ENCODE measurements around the gene BTN2A1. TPM values are rescaled to one million over a fixed set of nuclear protein-coding genes. Genes with fewer than 3 reads are reported as not detected.
A peak's percentile ranks its signal among the peaks of the same experiment; 100 is the strongest.

The BTN2A1 gene
- total and polyA plus RNA-seq, 10 of the 15 experiments (the other 5 are each of a cell fraction or from before 2014, with no cell fraction given): 8.2 to 28.0 (median 15.8) TPM

- CTCF ChIA-PET: interaction anchor here (0.6 to 1.3 kb wide), 4 partner anchors 11 to 1372 kb away, joined by 3 to 4 read pairs (median 3); no protein-coding TSS in a partner anchor
- Histone ChIP-seq H3K4me2 (ENCODE audit: control insufficient read depth, insufficient read depth) (peak overlapping the region; percentile 83), H2AFZ (ENCODE audit: control insufficient read depth, low read depth, low read length) (peak overlapping the region; percentile 76; the same call in 1 of the 2 replicates), H4K20me1 (ENCODE audit: control insufficient read depth, insufficient read depth) (no peaks in the 10 kb centered on the region), H3K27me3 (replicated peaks in 1 of 2; ENCODE audit: control insufficient read depth in 2 of 2, insufficient read depth in 2 of 2, low read length in 1 of 2) (no peaks in the 10 kb centered on the region; a peak in 1 of 4 replicates), H3K9me3 (replicated peaks; ENCODE audit: control insufficient read depth, insufficient read depth, low read length) (no peaks in the 10 kb centered on the region), H3K4me1 (ENCODE audit: control insufficient read depth, insufficient read depth, low read length) (peaks cover 11% of the 10 kb centered on the region; the same call in 1 of the 2 replicates), H3K36me3 (ENCODE audit: control insufficient read depth in 2 of 2, insufficient read depth in 2 of 2, low read length in 1 of 2) (no peaks in the 10 kb centered on the region), H3K9ac (ENCODE audit: control insufficient read depth, insufficient read depth, low read length) (no peak overlapping the region), H3K27ac (ENCODE audit: control insufficient read depth, insufficient read depth) (no peak overlapping the region), H3K79me2 (ENCODE audit: control insufficient read depth, insufficient read depth, low read length) (no peaks in the 10 kb centered on the region), H3K4me3 (peak overlapping the region; percentile 33; the same call in 1 of the 2 replicates)
- ATAC-seq: peak; percentile 93
- no TSS peak for BruUV-seq (replicated peaks)
- in situ Hi-C loops (cut with MboI) (no loop called here), intact Hi-C loops (cut with micrococcal nuclease; ENCODE audit: unreplicated experiment) (no loop called here)
- SMC1A ChIA-PET (ENCODE audit: uncharacterized antibody, unreplicated experiment): interaction anchor here (0.7 to 2.6 kb wide), 8 partner anchors 16 to 378 kb away, joined by 3 to 11 read pairs (median 4); a partner anchor contains a TSS
- peak; percentile 44 for FAIRE-seq
- peak; percentile 25 for DNase-seq (ENCODE audit: low read depth, low spot score)
- RAD21 ChIA-PET (ENCODE audit: unreplicated experiment): interaction anchor here (1.0 to 1.2 kb wide), 3 partner anchors 31 to 157 kb away, joined by 3 read pairs; no protein-coding TSS in a partner anchor
- POLR2A ChIA-PET: interaction anchor here (0.5 to 0.9 kb wide), 2 partner anchors 17 to 326 kb away, joined by 3 to 5 read pairs; no protein-coding TSS in a partner anchor
- TF ChIP-seq HDAC2 (IDR thresholded peaks at IDR 0.05) (no peak), SUPT20H (IDR thresholded peaks at IDR 0.05; ENCODE audit: borderline replicate concordance, control insufficient read depth, low read depth, low read length) (no peak), SMAD1 (IDR thresholded peaks at IDR 0.05; ENCODE audit: low read depth, partially characterized antibody) (no peak), ATF2 (IDR thresholded peaks at IDR 0.05; ENCODE audit: low read length) (no peak), BMI1 (IDR thresholded peaks at IDR 0.05; ENCODE audit: borderline replicate concordance) (no peak), NBN (IDR thresholded peaks at IDR 0.05) (no peak), PRDM15 (CRISPR knock-in tag; IDR thresholded peaks at IDR 0.05) (no peak), CEBPB (IDR thresholded peaks at IDR 0.05; ENCODE audit: borderline replicate concordance in 1 of 2, low read depth in 2 of 2, low read length in 2 of 2) (no peak), NR2C2 (IDR thresholded peaks at IDR 0.05; ENCODE audit: borderline replicate concordance, control insufficient read depth, insufficient read length, low read depth) (no peak), ZSCAN29 (IDR thresholded peaks at IDR 0.05) (no peak), ZNF384 (IDR thresholded peaks at IDR 0.05; ENCODE audit: borderline replicate concordance, low read depth, low read length) (no peak), POLR2AphosphoS2 (IDR thresholded peaks at IDR 0.05; ENCODE audit: low read depth, low read length) (no peak), ESRRA (IDR thresholded peaks at IDR 0.05; ENCODE audit: low read length) (no peak), USF2 (IDR thresholded peaks at IDR 0.05; ENCODE audit: borderline replicate concordance, low read depth, low read length) (no peak), ZBTB4 (CRISPR knock-in tag; IDR thresholded peaks at IDR 0.05) (no peak), BACH1 (IDR thresholded peaks at IDR 0.05; ENCODE audit: borderline replicate concordance) (no peak)
These were observed 44.4 kb downstream of the BTN2A1 start for GRCh38 chr6:26502165-26502564.

Data from GM12878 (cell line).